Measurements from ENCODE around the gene VIT. TPM values are rescaled to one million over a fixed set of nuclear protein-coding genes. Genes with fewer than 3 reads are reported as not detected.

Gene VIT
- total RNA-seq, 3 donors from 2014 or later (not counting 1 experiment from before 2014, with no cell fraction given) = 1.4 to 1.9 (median 1.7) TPM

DNA sequence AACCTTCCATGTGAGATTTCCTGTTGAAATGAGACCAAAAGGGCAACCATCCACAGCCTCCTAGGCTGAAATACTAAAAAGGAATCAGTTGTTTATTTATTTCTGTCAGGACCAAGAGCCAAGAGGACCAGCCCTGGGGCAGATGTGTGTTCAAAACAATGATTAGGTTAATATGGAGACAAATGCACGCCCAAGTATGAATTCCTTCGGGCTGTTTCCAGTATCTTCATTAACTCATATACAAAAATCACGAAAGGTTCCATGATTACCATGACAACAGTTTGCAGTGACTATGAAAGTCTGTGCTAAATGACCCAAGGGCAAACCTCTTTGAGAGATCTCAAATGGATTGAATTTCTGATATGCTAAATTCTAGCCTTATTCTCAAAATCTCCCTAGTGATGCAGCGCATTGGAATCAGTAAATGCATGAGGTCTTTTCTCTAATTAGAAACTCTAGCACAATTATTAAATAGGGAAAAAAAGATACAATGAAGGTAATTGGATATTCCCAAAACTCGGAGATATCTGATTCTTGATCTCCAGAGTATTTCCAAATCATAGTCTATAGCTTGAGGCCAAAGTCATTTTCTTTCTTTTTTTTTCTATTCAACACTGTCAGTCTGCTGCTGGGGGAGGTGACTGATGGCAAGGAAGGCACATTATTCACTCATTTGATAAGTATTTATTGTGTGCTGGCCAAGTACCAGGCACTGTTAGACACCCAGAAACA lies 35.6 kb downstream of the VIT start:
- WGBS (ENCODE audit: insufficient coverage) = 58% methylated on average over 3 of the region's 5 CpGs
- Histone ChIP-seq H3K9me3 (ENCODE audit: control insufficient read depth, insufficient read depth, low read length) (no peaks in the 10 kb centered on the region), H3K27me3 (ENCODE audit: control insufficient read depth, insufficient read depth, low read length) (no peaks in the 10 kb centered on the region), H3K36me3 (ENCODE audit: control insufficient read depth, insufficient read depth, low read length) (no peaks in the 10 kb centered on the region), H3K27ac (ENCODE audit: low read length) (no peak overlapping the region), H3K4me1 (ENCODE audit: control insufficient read depth, insufficient read depth, low read length) (no peaks in the 10 kb centered on the region), H3K4me3 (ENCODE audit: low read length) (no peak overlapping the region)
- Mint-ChIP-seq H3K36me3 (no peaks in the 10 kb centered on the region), H3K9me3 (no peaks in the 10 kb centered on the region), H3K27me3 (ENCODE audit: low read depth in 2 of 2) (peaks cover 12 to 28% of the 10 kb centered on the region in 2 donors), H3K4me1 (no peaks in the 10 kb centered on the region), H3K27ac (no peak overlapping the region), H3K4me3 (no peak overlapping the region)
- DNase-seq (no peak), ATAC-seq (no peak)
- intact Hi-C loops (cut with micrococcal nuclease) = no loop called here
- TF ChIP-seq, protein P1, sequence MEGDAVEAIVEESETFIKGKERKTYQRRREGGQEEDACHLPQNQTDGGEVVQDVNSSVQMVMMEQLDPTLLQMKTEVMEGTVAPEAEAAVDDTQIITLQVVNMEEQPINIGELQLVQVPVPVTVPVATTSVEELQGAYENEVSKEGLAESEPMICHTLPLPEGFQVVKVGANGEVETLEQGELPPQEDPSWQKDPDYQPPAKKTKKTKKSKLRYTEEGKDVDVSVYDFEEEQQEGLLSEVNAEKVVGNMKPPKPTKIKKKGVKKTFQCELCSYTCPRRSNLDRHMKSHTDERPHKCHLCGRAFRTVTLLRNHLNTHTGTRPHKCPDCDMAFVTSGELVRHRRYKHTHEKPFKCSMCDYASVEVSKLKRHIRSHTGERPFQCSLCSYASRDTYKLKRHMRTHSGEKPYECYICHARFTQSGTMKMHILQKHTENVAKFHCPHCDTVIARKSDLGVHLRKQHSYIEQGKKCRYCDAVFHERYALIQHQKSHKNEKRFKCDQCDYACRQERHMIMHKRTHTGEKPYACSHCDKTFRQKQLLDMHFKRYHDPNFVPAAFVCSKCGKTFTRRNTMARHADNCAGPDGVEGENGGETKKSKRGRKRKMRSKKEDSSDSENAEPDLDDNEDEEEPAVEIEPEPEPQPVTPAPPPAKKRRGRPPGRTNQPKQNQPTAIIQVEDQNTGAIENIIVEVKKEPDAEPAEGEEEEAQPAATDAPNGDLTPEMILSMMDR (IDR thresholded peaks at IDR 0.05) = no peak

DNA sequence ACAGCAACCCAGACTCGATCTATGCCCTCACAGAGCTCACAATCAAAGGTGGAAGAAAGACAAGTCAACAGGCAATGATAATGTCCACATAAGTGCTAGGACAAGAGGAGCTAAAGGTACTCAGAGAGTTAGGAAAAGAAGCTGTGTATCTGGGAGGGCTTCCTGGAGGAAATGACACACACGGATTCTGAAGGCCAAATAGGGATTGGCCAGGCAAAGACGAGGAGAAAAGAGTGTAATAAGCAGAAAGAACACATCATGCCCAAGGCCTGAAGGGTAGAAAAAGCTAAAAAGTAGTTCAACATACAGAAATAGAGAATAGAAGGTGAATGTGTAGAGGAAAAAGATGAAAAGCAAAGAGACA lies 36.1 kb downstream of the VIT start:
- no peaks in the 10 kb centered on the region for H3K36me3 ChIP-seq (ENCODE audit: control insufficient read depth, insufficient read depth, low read length)
- no peaks in the 10 kb centered on the region for H3K36me3 Mint-ChIP-seq
- ATAC-seq (no peak), DNase-seq (no peak)
- H3K27ac ChIP-seq (ENCODE audit: low read length) = no peak overlapping the region
- H3K27ac Mint-ChIP-seq = no peak overlapping the region
- intact Hi-C loops (cut with micrococcal nuclease) = no loop called here
- H3K9me3 ChIP-seq (ENCODE audit: control insufficient read depth, insufficient read depth, low read length) = no peaks in the 10 kb centered on the region
- peaks cover 12 to 34% of the 10 kb centered on the region in 2 donors for H3K27me3 Mint-ChIP-seq (ENCODE audit: low read depth in 2 of 2)
- H3K4me3 ChIP-seq (ENCODE audit: low read length) = no peak overlapping the region
- TF ChIP-seq, protein P1 (IDR thresholded peaks at IDR 0.05) = no peak
- H3K4me1 ChIP-seq (ENCODE audit: control insufficient read depth, insufficient read depth, low read length) = no peaks in the 10 kb centered on the region
- WGBS (ENCODE audit: insufficient coverage) = 91% methylated on average over 3 of the region's 3 CpGs
- H3K4me1 Mint-ChIP-seq = no peaks in the 10 kb centered on the region
- H3K27me3 ChIP-seq (ENCODE audit: control insufficient read depth, insufficient read depth, low read length) = no peaks in the 10 kb centered on the region
- H3K4me3 Mint-ChIP-seq = no peak overlapping the region
- no peaks in the 10 kb centered on the region for H3K9me3 Mint-ChIP-seq

DNA sequence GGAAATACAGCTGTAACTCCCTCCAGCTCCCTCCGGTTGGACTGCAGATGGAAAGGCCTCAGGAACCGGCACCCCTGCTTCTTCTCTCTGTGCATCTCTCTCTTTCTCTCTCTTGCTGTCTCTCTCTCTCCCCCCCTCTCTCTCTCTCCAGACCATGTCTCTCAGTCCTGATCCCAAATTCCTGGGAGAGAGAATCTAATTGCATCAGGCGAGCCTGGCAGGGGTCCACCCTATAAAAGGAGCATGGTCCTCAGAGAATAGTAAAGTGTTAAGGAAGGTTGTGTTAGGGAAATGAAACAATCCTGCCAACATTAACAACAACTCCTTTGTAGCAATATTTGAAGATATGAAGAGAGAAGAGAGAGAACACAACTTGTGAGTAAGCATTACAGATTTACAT lies 36.7 kb downstream of the VIT start:
- Histone ChIP-seq H3K9me3 (ENCODE audit: control insufficient read depth, insufficient read depth, low read length) (no peaks in the 10 kb centered on the region), H3K27me3 (ENCODE audit: control insufficient read depth, insufficient read depth, low read length) (no peaks in the 10 kb centered on the region), H3K4me1 (ENCODE audit: control insufficient read depth, insufficient read depth, low read length) (no peaks in the 10 kb centered on the region), H3K27ac (ENCODE audit: low read length) (no peak overlapping the region), H3K4me3 (ENCODE audit: low read length) (no peak overlapping the region), H3K36me3 (ENCODE audit: control insufficient read depth, insufficient read depth, low read length) (no peaks in the 10 kb centered on the region)
- no peak overlapping the region for H3K27ac Mint-ChIP-seq
- DNase-seq (no peak), ATAC-seq (no peak)
- H3K27me3 Mint-ChIP-seq (ENCODE audit: low read depth in 2 of 2) = peaks cover 12 to 34% of the 10 kb centered on the region in 2 donors
- H3K4me1 Mint-ChIP-seq = no peaks in the 10 kb centered on the region
- TF ChIP-seq, protein P1 (IDR thresholded peaks at IDR 0.05) = no peak
- H3K9me3 Mint-ChIP-seq = no peaks in the 10 kb centered on the region
- intact Hi-C loops (cut with micrococcal nuclease) = no loop called here
- no peak overlapping the region for H3K4me3 Mint-ChIP-seq
- WGBS (ENCODE audit: insufficient coverage) = 86% methylated on average over 2 of the region's 3 CpGs
- no peaks in the 10 kb centered on the region for H3K36me3 Mint-ChIP-seq

DNA sequence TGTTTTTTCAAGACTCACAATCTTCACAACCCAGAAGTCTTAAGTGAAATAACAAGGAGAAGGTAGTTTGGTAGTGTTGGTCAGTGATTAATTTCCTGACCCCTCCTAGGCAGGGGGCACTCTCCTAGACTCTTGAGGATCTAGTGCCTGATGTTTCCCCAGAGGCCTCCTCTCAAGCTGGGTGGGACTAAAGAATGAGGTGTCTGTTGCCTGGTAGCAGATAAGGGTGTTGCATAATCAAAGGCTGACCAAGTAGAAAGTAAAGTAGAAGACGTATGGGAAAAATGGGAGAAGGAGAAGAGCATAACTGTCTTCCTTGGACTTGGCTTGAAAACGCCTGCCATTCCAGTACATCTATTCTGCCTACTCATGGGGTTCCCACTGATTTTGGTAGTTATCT lies 37.8 kb downstream of the VIT start:
- Mint-ChIP-seq H3K4me3 (no peak overlapping the region), H3K27ac (no peak overlapping the region), H3K4me1 (no peaks in the 10 kb centered on the region), H3K27me3 (ENCODE audit: low read depth in 2 of 2) (peaks cover 12 to 41% of the 10 kb centered on the region in 2 donors), H3K36me3 (no peaks in the 10 kb centered on the region), H3K9me3 (no peaks in the 10 kb centered on the region)
- no peaks in the 10 kb centered on the region for H3K9me3 ChIP-seq (ENCODE audit: control insufficient read depth, insufficient read depth, low read length)
- H3K27me3 ChIP-seq (ENCODE audit: control insufficient read depth, insufficient read depth, low read length) = no peaks in the 10 kb centered on the region
- TF ChIP-seq, protein P1 (IDR thresholded peaks at IDR 0.05) = no peak
- no peak overlapping the region for H3K4me3 ChIP-seq (ENCODE audit: low read length)
- DNase-seq (no peak), ATAC-seq (no peak)
- no peaks in the 10 kb centered on the region for H3K4me1 ChIP-seq (ENCODE audit: control insufficient read depth, insufficient read depth, low read length)
- intact Hi-C loops (cut with micrococcal nuclease) = no loop called here
- H3K27ac ChIP-seq (ENCODE audit: low read length) = no peak overlapping the region
- H3K36me3 ChIP-seq (ENCODE audit: control insufficient read depth, insufficient read depth, low read length) = no peaks in the 10 kb centered on the region
- 100% methylated on average over 2 of the region's 2 CpGs for WGBS (ENCODE audit: insufficient coverage)
